GM12891 (cell line): ENCODE data around the gene TRAT1.

ENCODE experiments used
- POLR2A ChIP-seq: IDR thresholded peaks from 2 replicates; pipeline ENCODE4 v1.6.1; 2011; ENCODE audit warnings: low read depth, low read length, control low read depth
- POLR2AphosphoS5 ChIP-seq: IDR thresholded peaks from 2 replicates; pipeline ENCODE4 v1.6.1; 2011; ENCODE audit warnings: low read depth, low read length, control low read depth
- POU2F2 ChIP-seq: IDR thresholded peaks from 2 replicates; pipeline ENCODE4 v1.6.1; 2011; ENCODE audit warnings: low read depth, mild to moderate bottlenecking, control low read depth, low read length, moderate library complexity

DNA sequence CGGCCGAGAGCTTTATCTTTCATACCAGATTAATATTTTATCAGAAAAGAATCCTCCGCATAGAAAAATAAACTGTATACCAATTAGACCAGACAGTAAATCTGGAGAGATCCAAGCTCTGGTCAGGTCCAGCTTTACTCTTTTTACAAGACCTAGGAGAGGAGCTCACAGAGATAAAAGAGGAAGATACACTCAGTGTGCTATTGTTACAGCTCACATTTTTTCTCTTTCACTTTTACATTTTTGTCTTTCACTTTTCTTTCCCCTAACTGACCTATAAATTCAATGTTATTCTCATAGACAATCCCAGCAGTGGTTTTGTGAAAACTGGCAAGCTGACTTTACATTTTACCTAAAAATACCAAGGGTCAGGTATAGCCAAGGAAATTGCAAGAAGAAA, 75.3 kb downstream of the TRAT1 start:
- TF ChIP-seq POLR2A: no peak
- no peak for TF ChIP-seq POLR2AphosphoS5
- TF ChIP-seq POU2F2: no peak
